Loucy (cell line): ENCODE measurements around the gene WDR4.
"Not testable (repeated sequence)": the region's sequence is repeated elsewhere in the genome, so short reads cannot be mapped to it uniquely, and the experiment has no call there.

ENCODE experiments used
- EZH2phosphoT487 ChIP-seq: fragments of 200-600 bp; IDR thresholded peaks from 2 replicates; pipeline ENCODE4 v1.6.1; 2018; ENCODE audit warnings: antibody characterized with exemption, mild to moderate bottlenecking, moderate library complexity, borderline replicate concordance
- TF ChIP-seq, protein P1 (sequence below): fragments of 200-600 bp; sonication (generic); conservative IDR thresholded peaks from 2 replicates; pipeline ENCODE4 v1.5.1; 2014; ENCODE audit warnings: mild to moderate bottlenecking, antibody characterized with exemption, low read length

DNA sequence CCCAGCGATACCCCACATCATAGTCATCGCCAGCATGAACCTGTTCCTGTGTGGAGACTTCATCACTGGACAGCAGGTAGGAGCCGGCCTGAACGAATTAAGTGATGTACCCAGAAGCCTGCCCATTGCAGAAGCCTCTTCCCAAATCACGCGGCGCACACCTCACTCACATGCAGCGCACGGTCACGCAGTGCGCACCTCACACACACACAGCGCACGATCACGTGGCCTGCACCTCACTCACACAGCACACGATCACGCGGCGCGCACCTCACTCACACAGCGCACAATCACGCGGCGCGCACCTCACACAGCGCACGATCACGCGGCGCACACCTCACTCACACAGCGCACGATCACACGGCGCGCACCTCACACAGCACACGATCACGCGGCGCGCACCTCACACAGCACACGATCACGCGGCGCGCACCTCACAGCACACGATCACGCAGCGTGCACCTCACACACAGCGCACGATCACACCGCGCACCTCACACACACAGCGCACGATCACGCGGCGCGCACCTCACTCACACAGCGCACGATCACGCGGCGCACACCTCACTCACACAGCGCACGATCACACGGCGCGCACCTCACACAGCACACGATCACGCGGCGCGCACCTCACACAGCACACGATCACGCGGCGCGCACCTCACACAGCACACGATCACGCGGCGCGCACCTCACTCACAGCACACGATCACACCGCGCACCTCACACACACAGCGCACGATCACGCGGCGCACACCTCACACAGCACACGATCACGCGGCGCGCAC lies 31.0 kb downstream of the WDR4 start:
- TF ChIP-seq, protein P1, sequence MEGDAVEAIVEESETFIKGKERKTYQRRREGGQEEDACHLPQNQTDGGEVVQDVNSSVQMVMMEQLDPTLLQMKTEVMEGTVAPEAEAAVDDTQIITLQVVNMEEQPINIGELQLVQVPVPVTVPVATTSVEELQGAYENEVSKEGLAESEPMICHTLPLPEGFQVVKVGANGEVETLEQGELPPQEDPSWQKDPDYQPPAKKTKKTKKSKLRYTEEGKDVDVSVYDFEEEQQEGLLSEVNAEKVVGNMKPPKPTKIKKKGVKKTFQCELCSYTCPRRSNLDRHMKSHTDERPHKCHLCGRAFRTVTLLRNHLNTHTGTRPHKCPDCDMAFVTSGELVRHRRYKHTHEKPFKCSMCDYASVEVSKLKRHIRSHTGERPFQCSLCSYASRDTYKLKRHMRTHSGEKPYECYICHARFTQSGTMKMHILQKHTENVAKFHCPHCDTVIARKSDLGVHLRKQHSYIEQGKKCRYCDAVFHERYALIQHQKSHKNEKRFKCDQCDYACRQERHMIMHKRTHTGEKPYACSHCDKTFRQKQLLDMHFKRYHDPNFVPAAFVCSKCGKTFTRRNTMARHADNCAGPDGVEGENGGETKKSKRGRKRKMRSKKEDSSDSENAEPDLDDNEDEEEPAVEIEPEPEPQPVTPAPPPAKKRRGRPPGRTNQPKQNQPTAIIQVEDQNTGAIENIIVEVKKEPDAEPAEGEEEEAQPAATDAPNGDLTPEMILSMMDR = not testable (repeated sequence)
- TF ChIP-seq EZH2phosphoT487 = not testable (repeated sequence)
